GM12878 (cell line): ENCODE results near the gene ZNF322. TPM values are rescaled to one million over a fixed set of nuclear protein-coding genes. Genes with fewer than 3 reads are reported as not detected.

Experiments used
- HDGF ChIP-seq: fragments of 450-650 bp; IDR thresholded peaks from 2 replicates; pipeline ENCODE4 v1.6.1; 2016; ENCODE audit warnings: antibody characterized with exemption
- MYC ChIP-seq: IDR thresholded peaks from 2 replicates; pipeline ENCODE4 v1.6.1; 2011; ENCODE audit warnings: mild to moderate bottlenecking, low read length, moderate library complexity, inconsistent platforms; ENCODE audit not compliant: insufficient read depth, insufficient replicate concordance, insufficient read length, severe bottlenecking
- PAX5 ChIP-seq: IDR thresholded peaks from 2 replicates; pipeline ENCODE4 v1.6.1; 2011; ENCODE audit warnings: low read depth, low read length, borderline replicate concordance
- SMAD1 ChIP-seq: fragments of 450-650 bp; IDR thresholded peaks from 2 replicates; pipeline ENCODE4 v1.6.1; 2018; ENCODE audit warnings: mild to moderate bottlenecking, low read depth; ENCODE audit not compliant: partially characterized antibody
- STAT3 ChIP-seq: IDR thresholded peaks from 2 replicates; pipeline ENCODE4 v1.6.1; 2011; ENCODE audit warnings: low read depth, low read length, improper control_type of control experiment
- TCF3 ChIP-seq: IDR thresholded peaks from 2 replicates; pipeline ENCODE4 v1.6.1; 2012; ENCODE audit warnings: low read depth, mild to moderate bottlenecking, low read length, borderline replicate concordance; ENCODE audit not compliant: insufficient read depth
- ZNF687 ChIP-seq: fragments of 450-650 bp; IDR thresholded peaks from 2 replicates; pipeline ENCODE4 v1.6.1; 2017; ENCODE audit warnings: mild to moderate bottlenecking, moderate library complexity
- polyA plus RNA-seq, 11 experiments: library from polyadenylated mRNA; depleted of rRNA in 4 of 11; unstranded in 6 of 11; stranded (reverse) in 5 of 11; fragments of >200 nt; fragmentation: Nextera tagmentation in 4 of 11; fragmentation: Illumina TruSeq in 1 of 11; extraction: Ambion mirVana in 4 of 11; extraction: Trizol in 1 of 11; gene quantifications; 1 replicate in 1 of 11; 2 replicates in 10 of 11; pipeline versions ENCODE4 v1.2.1 to v1.2.3, GENCODE V29; 2011 to 2016; ENCODE audit warnings: inconsistent platforms in 2 of 11, missing spikeins in 2 of 11, low read depth in 1 of 11
- total RNA-seq, 4 experiments: library from RNA; depleted of rRNA in 3 of 4; stranded (reverse); fragments of >200 nt in 3 of 4; fragmentation: Illumina TruSeq in 1 of 4; extraction: Trizol in 1 of 4; gene quantifications; 2 replicates each; pipeline versions ENCODE4 v1.2.1 to v1.2.3, GENCODE V29; 2013 to 2021
- TF ChIP-seq, protein P1 (sequence below): fragments of 450-650 bp; IDR thresholded peaks from 2 replicates; pipeline ENCODE4 v1.6.1; 2018; ENCODE audit warnings: mild to moderate bottlenecking, low read depth, moderate library complexity; ENCODE audit not compliant: partially characterized antibody

The ZNF322 gene
- total and polyA plus RNA-seq, 10 of the 15 experiments (the other 5 are each of a cell fraction or from before 2014, with no cell fraction given): 2.7 to 19.1 (median 11.9) TPM

GRCh38 chr6:26588965-26589364, 70.6 kb downstream of the ZNF322 start (continued):
- TF ChIP-seq, protein P1, sequence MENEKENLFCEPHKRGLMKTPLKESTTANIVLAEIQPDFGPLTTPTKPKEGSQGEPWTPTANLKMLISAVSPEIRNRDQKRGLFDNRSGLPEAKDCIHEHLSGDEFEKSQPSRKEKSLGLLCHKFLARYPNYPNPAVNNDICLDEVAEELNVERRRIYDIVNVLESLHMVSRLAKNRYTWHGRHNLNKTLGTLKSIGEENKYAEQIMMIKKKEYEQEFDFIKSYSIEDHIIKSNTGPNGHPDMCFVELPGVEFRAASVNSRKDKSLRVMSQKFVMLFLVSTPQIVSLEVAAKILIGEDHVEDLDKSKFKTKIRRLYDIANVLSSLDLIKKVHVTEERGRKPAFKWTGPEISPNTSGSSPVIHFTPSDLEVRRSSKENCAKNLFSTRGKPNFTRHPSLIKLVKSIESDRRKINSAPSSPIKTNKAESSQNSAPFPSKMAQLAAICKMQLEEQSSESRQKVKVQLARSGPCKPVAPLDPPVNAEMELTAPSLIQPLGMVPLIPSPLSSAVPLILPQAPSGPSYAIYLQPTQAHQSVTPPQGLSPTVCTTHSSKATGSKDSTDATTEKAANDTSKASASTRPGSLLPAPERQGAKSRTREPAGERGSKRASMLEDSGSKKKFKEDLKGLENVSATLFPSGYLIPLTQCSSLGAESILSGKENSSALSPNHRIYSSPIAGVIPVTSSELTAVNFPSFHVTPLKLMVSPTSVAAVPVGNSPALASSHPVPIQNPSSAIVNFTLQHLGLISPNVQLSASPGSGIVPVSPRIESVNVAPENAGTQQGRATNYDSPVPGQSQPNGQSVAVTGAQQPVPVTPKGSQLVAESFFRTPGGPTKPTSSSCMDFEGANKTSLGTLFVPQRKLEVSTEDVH: no peak
- TF ChIP-seq STAT3: no peak
- no peak for TF ChIP-seq TCF3
- no peak for TF ChIP-seq PAX5
- TF ChIP-seq HDGF: no peak
- no peak for TF ChIP-seq ZNF687
- no peak for TF ChIP-seq MYC
- TF ChIP-seq SMAD1: no peak

Other genes starting within 250 kb of the ZNF322 start
- 14.2 and 15.1 TPM in 2 replicates for gene BTN3A3, start 219.2 kb downstream of the ZNF322 start, total RNA-seq (2014; rRNA removed)
- 12.7 and 13.5 TPM in 2 replicates for gene BTN3A3, start 219.2 kb downstream of the ZNF322 start, total RNA-seq (2014; rRNA removed; fragmentation: Illumina TruSeq; extraction: Trizol)
- gene BTN3A3, start 219.2 kb downstream of the ZNF322 start, total RNA-seq (2021): 15.2 and 15.7 TPM in 2 replicates
- 42.1 and 49.7 TPM in 2 replicates for gene BTN3A3, start 219.2 kb downstream of the ZNF322 start, polyA plus RNA-seq (2011; rRNA removed)
- 20.8 and 27.3 TPM in 2 replicates for gene BTN3A3, start 219.2 kb downstream of the ZNF322 start, polyA plus RNA-seq (2014; fragmentation: Illumina TruSeq; extraction: Trizol)
- gene BTN3A3, start 219.2 kb downstream of the ZNF322 start, polyA plus RNA-seq (2014; fragmentation: Nextera tagmentation; extraction: Ambion mirVana): 1 to 10 TPM; 5.8 to 8.4 TPM
- gene BTN3A3, start 219.2 kb downstream of the ZNF322 start, polyA plus RNA-seq (2014; rRNA removed): 15.7 and 16.3 TPM in 2 replicates
- gene BTN3A3, start 219.2 kb downstream of the ZNF322 start, polyA plus RNA-seq (2016; fragmentation: Nextera tagmentation; extraction: Ambion mirVana): 10 to 100 TPM in 1 of 2 experiments, 1 to 10 TPM in 1; 8.9 to 11.3 TPM
- gene BTN2A1, start 201.8 kb downstream of the ZNF322 start, total RNA-seq (2014; rRNA removed): 7.2 and 8.2 TPM in 2 replicates
- 13.6 and 14.0 TPM in 2 replicates for gene BTN2A1, start 201.8 kb downstream of the ZNF322 start, total RNA-seq (2014; rRNA removed; fragmentation: Illumina TruSeq; extraction: Trizol)
- gene BTN2A1, start 201.8 kb downstream of the ZNF322 start, total RNA-seq (2021): 15.6 and 16.7 TPM in 2 replicates
- 25.5 and 28.0 TPM in 2 replicates for gene BTN2A1, start 201.8 kb downstream of the ZNF322 start, polyA plus RNA-seq (2011; rRNA removed)
- 18.7 and 20.7 TPM in 2 replicates for gene BTN2A1, start 201.8 kb downstream of the ZNF322 start, polyA plus RNA-seq (2014; fragmentation: Illumina TruSeq; extraction: Trizol)
- 10 to 100 TPM; 15.6 to 15.9 TPM for gene BTN2A1, start 201.8 kb downstream of the ZNF322 start, polyA plus RNA-seq (2014; fragmentation: Nextera tagmentation; extraction: Ambion mirVana)
- gene BTN2A1, start 201.8 kb downstream of the ZNF322 start, polyA plus RNA-seq (2014; rRNA removed): 16.0 and 16.7 TPM in 2 replicates
- gene BTN2A1, start 201.8 kb downstream of the ZNF322 start, polyA plus RNA-seq (2016; fragmentation: Nextera tagmentation; extraction: Ambion mirVana): 10 to 100 TPM; 11.2 to 13.2 TPM
- 0.79 and 1.1 TPM in 2 replicates for gene BTN1A1, start 159.4 kb downstream of the ZNF322 start, total RNA-seq (2014; rRNA removed)
- gene BTN1A1, start 159.4 kb downstream of the ZNF322 start, total RNA-seq (2014; rRNA removed; fragmentation: Illumina TruSeq; extraction: Trizol): 1.1 TPM in 2 replicates
- gene BTN1A1, start 159.4 kb downstream of the ZNF322 start, total RNA-seq (2021): 1.1 and 1.5 TPM in 2 replicates
- 0.04 and 0.05 TPM in 2 replicates for gene BTN1A1, start 159.4 kb downstream of the ZNF322 start, polyA plus RNA-seq (2011; rRNA removed)
- 1.7 and 2.2 TPM in 2 replicates for gene BTN1A1, start 159.4 kb downstream of the ZNF322 start, polyA plus RNA-seq (2014; fragmentation: Illumina TruSeq; extraction: Trizol)
- under 1 TPM; 0.82 to 0.91 TPM for gene BTN1A1, start 159.4 kb downstream of the ZNF322 start, polyA plus RNA-seq (2014; fragmentation: Nextera tagmentation; extraction: Ambion mirVana)
- 0.57 and 0.63 TPM in 2 replicates for gene BTN1A1, start 159.4 kb downstream of the ZNF322 start, polyA plus RNA-seq (2014; rRNA removed)
- gene BTN1A1, start 159.4 kb downstream of the ZNF322 start, polyA plus RNA-seq (2016; fragmentation: Nextera tagmentation; extraction: Ambion mirVana): 1 to 10 TPM in 1 of 2 experiments, under 1 TPM in 1; 0.18 to 1.1 TPM
- 73.9 and 90.7 TPM in 2 replicates for gene HMGN4, start 121.4 kb downstream of the ZNF322 start, total RNA-seq (2014; rRNA removed)
- 99.0 and 99.1 TPM in 2 replicates for gene HMGN4, start 121.4 kb downstream of the ZNF322 start, total RNA-seq (2014; rRNA removed; fragmentation: Illumina TruSeq; extraction: Trizol)
- gene HMGN4, start 121.4 kb downstream of the ZNF322 start, total RNA-seq (2021): 64.2 and 67.2 TPM in 2 replicates
- 79.5 and 112 TPM in 2 replicates for gene HMGN4, start 121.4 kb downstream of the ZNF322 start, polyA plus RNA-seq (2011; rRNA removed)
- gene HMGN4, start 121.4 kb downstream of the ZNF322 start, polyA plus RNA-seq (2014; fragmentation: Illumina TruSeq; extraction: Trizol): 87.4 and 98.8 TPM in 2 replicates
- gene HMGN4, start 121.4 kb downstream of the ZNF322 start, polyA plus RNA-seq (2014; fragmentation: Nextera tagmentation; extraction: Ambion mirVana): 10 to 100 TPM; 26.7 to 31.2 TPM
- gene HMGN4, start 121.4 kb downstream of the ZNF322 start, polyA plus RNA-seq (2014; rRNA removed): 54.6 and 71.6 TPM in 2 replicates
- 10 to 100 TPM; 85.8 to 88.6 TPM for gene HMGN4, start 121.4 kb downstream of the ZNF322 start, polyA plus RNA-seq (2016; fragmentation: Nextera tagmentation; extraction: Ambion mirVana)
- 33.5 and 37.1 TPM in 2 replicates for gene ABT1, start 62.8 kb downstream of the ZNF322 start, total RNA-seq (2014; rRNA removed)
- gene ABT1, start 62.8 kb downstream of the ZNF322 start, total RNA-seq (2014; rRNA removed; fragmentation: Illumina TruSeq; extraction: Trizol): 19.4 and 21.5 TPM in 2 replicates
- gene ABT1, start 62.8 kb downstream of the ZNF322 start, total RNA-seq (2021): 27.3 and 27.5 TPM in 2 replicates
- gene ABT1, start 62.8 kb downstream of the ZNF322 start, polyA plus RNA-seq (2011; rRNA removed): 22.5 and 29.1 TPM in 2 replicates
- gene ABT1, start 62.8 kb downstream of the ZNF322 start, polyA plus RNA-seq (2014; fragmentation: Illumina TruSeq; extraction: Trizol): 8.4 and 15.4 TPM in 2 replicates
- gene ABT1, start 62.8 kb downstream of the ZNF322 start, polyA plus RNA-seq (2014; fragmentation: Nextera tagmentation; extraction: Ambion mirVana): 10 to 100 TPM in 1 of 2 experiments, 1 to 10 TPM in 1; 8.4 to 11.3 TPM
- 35.7 and 36.9 TPM in 2 replicates for gene ABT1, start 62.8 kb downstream of the ZNF322 start, polyA plus RNA-seq (2014; rRNA removed)
- gene ABT1, start 62.8 kb downstream of the ZNF322 start, polyA plus RNA-seq (2016; fragmentation: Nextera tagmentation; extraction: Ambion mirVana): 10 to 100 TPM; 42.5 to 43.5 TPM